GM10847 (cell line): ENCODE measurements around the gene CNOT11.

Experiments used
- POLR2A ChIP-seq: IDR thresholded peaks from 2 replicates; pipeline ENCODE4 v1.6.1; 2011; ENCODE audit not compliant: insufficient read length; ENCODE audit errors: extremely low read depth

CNOT11 gene

GRCh38 chr2:101252408-101253012 lies at the start of gene CNOT11:
TSS of gene CNOT11 (plus strand) at chr2:101252886. CDS start at chr2:101252965, 79 bp downstream.
- TF ChIP-seq POLR2A = peak; percentile 89

GRCh38 chr2:101204400-101205115 lies 48.1 kb upstream of the CNOT11 start:
- TF ChIP-seq POLR2A = no peak

- TF ChIP-seq POLR2A = no peak
Observed at GRCh38 chr2:101205521-101206479, 46.9 kb upstream of the CNOT11 start.

GRCh38 chr2:101208830-101209229 lies 43.9 kb upstream of the CNOT11 start:
- TF ChIP-seq POLR2A = no peak

- no peak for TF ChIP-seq POLR2A
Observed at GRCh38 chr2:101219246-101219645, 33.4 kb upstream of the CNOT11 start.

- no peak for TF ChIP-seq POLR2A
Observed at GRCh38 chr2:101223814-101224231, 28.9 kb upstream of the CNOT11 start.

- TF ChIP-seq POLR2A = no peak
Observed at GRCh38 chr2:101230541-101231001, 22.1 kb upstream of the CNOT11 start.

- no peak for TF ChIP-seq POLR2A
Observed at GRCh38 chr2:101231240-101231639, 21.4 kb upstream of the CNOT11 start.

- no peak for TF ChIP-seq POLR2A
Observed at GRCh38 chr2:101231937-101232730, 20.6 kb upstream of the CNOT11 start.

GRCh38 chr2:101232770-101233169 lies 19.9 kb upstream of the CNOT11 start:
- TF ChIP-seq POLR2A = no peak

GRCh38 chr2:101234169-101234938 lies 18.3 kb upstream of the CNOT11 start:
- no peak for TF ChIP-seq POLR2A

- TF ChIP-seq POLR2A = no peak
Observed at GRCh38 chr2:101238930-101239759, 13.5 kb upstream of the CNOT11 start.

- no peak for TF ChIP-seq POLR2A
Observed at GRCh38 chr2:101241158-101241557, 11.5 kb upstream of the CNOT11 start.
